Activated naive CD8-positive, alpha-beta T cell treated with anti-CD3 and anti-CD28 coated beads for 36 hours (primary cell): ENCODE data around the gene DRD5. TPM values are rescaled to one million over a fixed set of nuclear protein-coding genes. Genes with fewer than 3 reads are reported as not detected.

Experiments used
- total RNA-seq, 2 experiments: library from RNA; stranded (reverse); gene quantifications; one replicate each; pipeline ENCODE4 v1.2.3, GENCODE V29; 2021

Gene DRD5
- total RNA-seq, 2 experiments from 2014 or later: not detected

Other genes starting within 250 kb of the DRD5 start
- gene SLC2A9, start 239.9 kb downstream of the DRD5 start, total RNA-seq: 1 to 10 TPM; 1.1 to 1.2 TPM